Tibial nerve (tissue), 4 donors: Measurements from ENCODE around the gene CCDC87. TPM values are rescaled to one million over a fixed set of nuclear protein-coding genes. Genes with fewer than 3 reads are reported as not detected.

ENCODE experiments used
- small RNA-seq: library from RNA; depleted of rRNA; stranded (forward); fragments of <200 nt; gene quantifications from one replicate; pipeline ENCODE3, GENCODE V24; 2016
- total RNA-seq, 4 donors: library from RNA; depleted of rRNA; stranded (reverse); fragments of >200 nt; gene quantifications; one replicate each; pipeline ENCODE4 v1.1.0, GENCODE V29; 2016

Gene CCDC87
- total RNA-seq, 4 donors from 2014 or later: 0.21 to 1.1 (median 0.30) TPM; not detected in 1

Small RNAs within 50 kb of the gene (small RNA-seq; reads per million reads assigned to genes)
- gene RNU4-39P: not detected

Other genes with a start within 250 kb of the CCDC87 start
- 10 to 100 TPM; 27.2 to 44.7 (median 34.8) TPM for gene BRMS1, start 248.0 kb downstream of the CCDC87 start, total RNA-seq
- 100 to 1,000 TPM in 1 of 4 donors, 10 to 100 TPM in 3; 53.4 to 105 (median 97.6) TPM for gene B4GAT1, start 245.4 kb downstream of the CCDC87 start, total RNA-seq
- 1 to 10 TPM; 1.5 to 5.4 (median 2.4) TPM for gene SLC29A2, start 221.3 kb downstream of the CCDC87 start, total RNA-seq
- under 1 TPM in 1 of 4 donors, not detected in 3; 0.42 TPM for gene NPAS4, start 172.0 kb downstream of the CCDC87 start, total RNA-seq
- 10 to 100 TPM; 42.9 to 63.8 (median 53.9) TPM for gene MRPL11, start 154.2 kb downstream of the CCDC87 start, total RNA-seq
- 10 to 100 TPM; 14.4 to 26.4 (median 20.4) TPM for gene PELI3, start 126.2 kb downstream of the CCDC87 start, total RNA-seq
- 10 to 100 TPM; 12.2 to 41.8 (median 25.0) TPM for gene DPP3, start 112.6 kb downstream of the CCDC87 start, total RNA-seq
- 100 to 1,000 TPM in 2 of 4 donors, 10 to 100 TPM in 2; 66.1 to 161 (median 104) TPM for gene BBS1, start 82.4 kb downstream of the CCDC87 start, total RNA-seq
- 10 to 100 TPM; 15.3 to 17.7 (median 16.6) TPM for gene ZDHHC24, start 47.0 kb downstream of the CCDC87 start, total RNA-seq
- gene ACTN3, start 46.2 kb downstream of the CCDC87 start, total RNA-seq: under 1 TPM in 1 of 4 donors, not detected in 3; 0.21 TPM
- gene CTSF, start 24.5 kb downstream of the CCDC87 start, total RNA-seq: 100 to 1,000 TPM; 102 to 322 (median 190) TPM
- 10 to 100 TPM; 33.4 to 54.0 (median 48.6) TPM for gene CCS, start 122 bp upstream of the CCDC87 start, total RNA-seq
- gene RBM14, start 23.6 kb upstream of the CCDC87 start, total RNA-seq: 10 to 100 TPM; 42.4 to 72.6 (median 61.5) TPM
- 10 to 100 TPM; 53.5 to 83.9 (median 57.2) TPM for gene RBM4, start 45.6 kb upstream of the CCDC87 start, total RNA-seq
- 10 to 100 TPM in 3 of 4 donors, 1 to 10 TPM in 1; 7.1 to 15.9 (median 12.2) TPM for gene RBM4B, start 84.8 kb upstream of the CCDC87 start, total RNA-seq
- gene SPTBN2, start 136.2 kb upstream of the CCDC87 start, total RNA-seq: 10 to 100 TPM in 2 of 4 donors, 1 to 10 TPM in 2; 3.1 to 18.3 (median 8.5) TPM